ENCODE measurements around the gene PFN3. TPM values are rescaled to one million over a fixed set of nuclear protein-coding genes. Genes with fewer than 3 reads are reported as not detected.

The PFN3 gene
- total RNA-seq, 1 experiment from 2014 or later, result 0.48 TPM

DNA sequence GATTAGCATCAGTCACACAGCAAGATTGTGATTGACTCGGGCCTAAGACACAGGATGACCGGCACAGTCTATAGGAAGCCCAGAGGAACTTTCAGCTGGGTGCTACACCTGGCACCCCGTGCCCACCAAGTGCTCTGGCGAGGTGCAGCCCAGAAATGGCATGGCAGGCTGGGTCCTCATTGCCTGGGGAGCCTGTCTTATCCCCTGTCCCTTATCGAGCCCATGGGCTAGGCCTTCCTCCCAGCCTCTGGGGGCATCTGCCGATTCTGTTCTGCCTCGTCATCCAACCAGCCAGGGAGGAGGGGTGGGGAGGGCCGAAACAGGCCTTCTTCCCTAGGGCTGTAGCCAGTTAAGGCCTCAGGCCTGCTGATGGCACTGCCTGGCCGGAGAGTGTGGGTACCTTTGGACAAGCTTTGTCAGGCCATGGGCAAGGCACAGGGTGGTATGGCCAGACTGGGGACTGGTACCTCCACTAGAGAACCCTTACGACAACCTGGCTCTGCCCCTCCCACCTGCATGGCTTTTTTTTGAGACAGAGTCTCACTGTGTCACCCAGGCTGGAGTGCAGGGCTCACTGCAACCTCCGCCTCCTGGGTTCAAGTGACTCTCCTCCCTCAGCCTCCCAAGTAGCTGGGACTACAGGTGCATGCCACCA lies 27.6 kb upstream of the PFN3 start:
- Mint-ChIP-seq H3K27me3 (ENCODE audit: low read depth) (peaks cover 5% of the 10 kb centered on the region), H3K4me1 (peaks cover 18% of the 10 kb centered on the region), H3K4me3 (peak overlapping the region; percentile 83), H3K9me3 (no peaks in the 10 kb centered on the region), H3K27ac (no peak overlapping the region), H3K36me3 (no peaks in the 10 kb centered on the region; the same call in 1 of the 2 replicates)
- ATAC-seq (no peak), DNase-seq (ENCODE audit: low spot score) (no peak)
- TF ChIP-seq SP1 (CRISPR knock-in tag; conservative IDR thresholded peaks at IDR 0.05) (no peak), ZNF396 (CRISPR knock-in tag; IDR thresholded peaks at IDR 0.05; ENCODE audit: borderline replicate concordance) (no peak), ZNF671 (CRISPR knock-in tag; IDR thresholded peaks at IDR 0.05) (no peak), IRF2 (CRISPR knock-in tag; IDR thresholded peaks at IDR 0.05; ENCODE audit: borderline replicate concordance, low read depth) (no peak), NFATC4 (CRISPR knock-in tag; IDR thresholded peaks at IDR 0.05) (no peak), ZNF423 (CRISPR knock-in tag; IDR thresholded peaks at IDR 0.05) (no peak), E2F4 (CRISPR knock-in tag; IDR thresholded peaks at IDR 0.05; ENCODE audit: borderline replicate concordance, low read depth) (no peak), ZNF219 (CRISPR knock-in tag; IDR thresholded peaks at IDR 0.05; ENCODE audit: borderline replicate concordance) (no peak), NR1H2 (CRISPR knock-in tag; IDR thresholded peaks at IDR 0.05) (no peak), CDX4 (CRISPR knock-in tag; IDR thresholded peaks at IDR 0.05; ENCODE audit: borderline replicate concordance) (no peak), NR3C1 (CRISPR knock-in tag; conservative IDR thresholded peaks at IDR 0.05; ENCODE audit: low read depth) (no peak), AR (CRISPR knock-in tag; IDR thresholded peaks at IDR 0.05) (no peak), EMX1 (CRISPR knock-in tag; IDR thresholded peaks at IDR 0.05) (no peak)
- TF ChIP-seq, protein P1, sequence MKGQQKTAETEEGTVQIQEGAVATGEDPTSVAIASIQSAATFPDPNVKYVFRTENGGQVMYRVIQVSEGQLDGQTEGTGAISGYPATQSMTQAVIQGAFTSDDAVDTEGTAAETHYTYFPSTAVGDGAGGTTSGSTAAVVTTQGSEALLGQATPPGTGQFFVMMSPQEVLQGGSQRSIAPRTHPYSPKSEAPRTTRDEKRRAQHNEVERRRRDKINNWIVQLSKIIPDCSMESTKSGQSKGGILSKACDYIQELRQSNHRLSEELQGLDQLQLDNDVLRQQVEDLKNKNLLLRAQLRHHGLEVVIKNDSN (CRISPR knock-in tag; IDR thresholded peaks at IDR 0.05), result no peak
- TF ChIP-seq, protein P2, sequence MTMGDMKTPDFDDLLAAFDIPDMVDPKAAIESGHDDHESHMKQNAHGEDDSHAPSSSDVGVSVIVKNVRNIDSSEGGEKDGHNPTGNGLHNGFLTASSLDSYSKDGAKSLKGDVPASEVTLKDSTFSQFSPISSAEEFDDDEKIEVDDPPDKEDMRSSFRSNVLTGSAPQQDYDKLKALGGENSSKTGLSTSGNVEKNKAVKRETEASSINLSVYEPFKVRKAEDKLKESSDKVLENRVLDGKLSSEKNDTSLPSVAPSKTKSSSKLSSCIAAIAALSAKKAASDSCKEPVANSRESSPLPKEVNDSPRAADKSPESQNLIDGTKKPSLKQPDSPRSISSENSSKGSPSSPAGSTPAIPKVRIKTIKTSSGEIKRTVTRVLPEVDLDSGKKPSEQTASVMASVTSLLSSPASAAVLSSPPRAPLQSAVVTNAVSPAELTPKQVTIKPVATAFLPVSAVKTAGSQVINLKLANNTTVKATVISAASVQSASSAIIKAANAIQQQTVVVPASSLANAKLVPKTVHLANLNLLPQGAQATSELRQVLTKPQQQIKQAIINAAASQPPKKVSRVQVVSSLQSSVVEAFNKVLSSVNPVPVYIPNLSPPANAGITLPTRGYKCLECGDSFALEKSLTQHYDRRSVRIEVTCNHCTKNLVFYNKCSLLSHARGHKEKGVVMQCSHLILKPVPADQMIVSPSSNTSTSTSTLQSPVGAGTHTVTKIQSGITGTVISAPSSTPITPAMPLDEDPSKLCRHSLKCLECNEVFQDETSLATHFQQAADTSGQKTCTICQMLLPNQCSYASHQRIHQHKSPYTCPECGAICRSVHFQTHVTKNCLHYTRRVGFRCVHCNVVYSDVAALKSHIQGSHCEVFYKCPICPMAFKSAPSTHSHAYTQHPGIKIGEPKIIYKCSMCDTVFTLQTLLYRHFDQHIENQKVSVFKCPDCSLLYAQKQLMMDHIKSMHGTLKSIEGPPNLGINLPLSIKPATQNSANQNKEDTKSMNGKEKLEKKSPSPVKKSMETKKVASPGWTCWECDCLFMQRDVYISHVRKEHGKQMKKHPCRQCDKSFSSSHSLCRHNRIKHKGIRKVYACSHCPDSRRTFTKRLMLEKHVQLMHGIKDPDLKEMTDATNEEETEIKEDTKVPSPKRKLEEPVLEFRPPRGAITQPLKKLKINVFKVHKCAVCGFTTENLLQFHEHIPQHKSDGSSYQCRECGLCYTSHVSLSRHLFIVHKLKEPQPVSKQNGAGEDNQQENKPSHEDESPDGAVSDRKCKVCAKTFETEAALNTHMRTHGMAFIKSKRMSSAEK (CRISPR knock-in tag; IDR thresholded peaks at IDR 0.05; ENCODE audit: borderline replicate concordance), result no peak
- TF ChIP-seq, protein P3, sequence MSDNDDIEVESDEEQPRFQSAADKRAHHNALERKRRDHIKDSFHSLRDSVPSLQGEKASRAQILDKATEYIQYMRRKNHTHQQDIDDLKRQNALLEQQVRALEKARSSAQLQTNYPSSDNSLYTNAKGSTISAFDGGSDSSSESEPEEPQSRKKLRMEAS (CRISPR knock-in tag; IDR thresholded peaks at IDR 0.05), result no peak
- ChIA-PET CTCF (interaction anchor here (0.8 to 9.4 kb wide), 12 partner anchors 9 to 119 kb away, joined by 3 to 95 read pairs (median 12); partner anchors contain the start of gene PFN3), POLR2A (interaction anchor here (1.2 to 2.2 kb wide), 5 partner anchors 18 to 38 kb away, joined by 3 to 19 read pairs (median 5); partner anchors contain the start of gene PRR7)
